Stimulated activated CD8-positive, alpha-beta memory T cell treated with anti-CD3 and anti-CD28 coated beads, Interleukin-15, amount 100 ng/mL, for 1 hour (primary cell): ENCODE data around the gene HNRNPUL1.
"Not testable (repeated sequence)": the region's sequence is repeated elsewhere in the genome, so short reads cannot be mapped to it uniquely, and the experiment has no call there.

Experiments used
- DNase-seq: peaks from one replicate; pipeline ENCODE4 v3.0.0-alpha.2; 2020; ENCODE audit warnings: low read depth

The HNRNPUL1 gene

DNA sequence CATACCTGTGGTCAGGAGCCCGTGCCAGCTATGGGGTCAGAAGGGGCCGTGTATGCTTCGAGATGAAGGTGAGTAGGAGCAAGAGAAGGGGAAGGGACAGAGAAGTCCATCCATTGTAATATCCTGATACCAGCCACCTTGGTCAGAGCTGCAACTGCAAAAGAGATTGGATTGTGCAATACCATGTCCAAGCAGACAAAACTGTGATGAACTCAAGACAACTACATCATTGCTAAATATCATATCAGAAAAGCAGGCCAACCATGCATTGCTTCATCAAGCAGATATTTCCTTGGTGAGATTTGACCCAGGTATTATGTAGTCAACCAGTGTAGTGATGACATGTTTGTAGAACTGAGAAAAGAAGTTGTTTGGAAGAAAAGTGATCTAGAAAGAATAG lies 12.1 kb downstream of the HNRNPUL1 start:
- no peak for DNase-seq

DNA sequence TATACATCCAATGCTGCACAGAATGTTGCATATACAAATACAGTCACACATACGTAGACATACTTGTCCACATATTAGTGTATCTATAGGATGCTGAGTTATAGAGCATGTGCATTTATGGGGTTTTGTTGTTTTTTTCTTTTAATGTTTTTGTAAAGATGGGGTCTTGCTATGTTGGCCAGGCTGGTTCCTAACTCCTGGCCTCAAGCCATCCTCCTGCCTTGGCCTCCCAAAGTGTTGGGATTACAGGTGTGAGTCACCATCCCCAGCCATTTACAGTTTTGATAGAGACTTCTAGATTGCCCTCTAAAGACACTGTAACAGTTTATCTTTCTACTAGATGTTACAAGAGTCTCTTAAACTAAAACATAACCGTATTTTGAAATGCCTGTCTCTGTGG lies 14.3 kb downstream of the HNRNPUL1 start:
- no peak for DNase-seq

DNA sequence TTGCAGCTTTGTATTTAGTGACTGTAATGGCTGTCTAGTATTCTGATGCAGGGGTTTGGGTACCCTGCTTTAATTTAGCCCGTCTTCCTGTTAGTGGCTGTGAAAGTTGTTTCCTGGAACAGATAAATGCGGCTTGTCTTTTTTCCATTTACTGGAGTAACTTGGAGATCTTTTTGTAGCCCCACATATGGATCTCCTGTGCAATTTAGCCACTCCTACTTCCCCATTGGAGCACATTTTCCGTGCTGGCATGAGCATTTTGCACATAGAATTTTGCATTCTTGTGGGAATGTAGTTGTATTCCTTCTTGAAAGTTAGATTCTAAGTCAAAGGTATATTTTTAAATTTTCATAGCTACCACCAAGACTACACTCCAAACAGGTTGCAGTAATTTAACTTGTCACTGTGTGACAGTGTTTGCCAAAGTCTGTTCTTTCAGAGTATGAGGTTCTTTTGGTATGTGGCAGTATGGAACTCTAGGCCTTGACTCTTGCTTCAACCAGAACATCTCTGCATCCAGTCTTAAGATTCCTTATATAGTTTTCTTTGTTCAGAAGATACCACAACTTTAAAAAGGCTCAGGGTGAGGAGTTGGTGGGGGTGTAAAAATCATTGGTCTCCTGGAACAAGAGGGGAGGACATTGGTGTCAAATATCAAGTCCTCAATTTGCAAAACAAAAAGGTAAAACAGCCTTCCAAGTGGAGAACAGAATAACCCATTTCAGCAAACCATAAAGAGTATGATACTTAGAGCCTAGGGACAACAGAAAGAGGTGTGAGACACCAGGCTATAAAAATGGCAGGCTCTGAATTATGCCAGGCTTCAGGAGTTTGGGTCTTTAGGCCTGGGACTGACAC lies 24.7 kb downstream of the HNRNPUL1 start:
- no peak for DNase-seq

DNA sequence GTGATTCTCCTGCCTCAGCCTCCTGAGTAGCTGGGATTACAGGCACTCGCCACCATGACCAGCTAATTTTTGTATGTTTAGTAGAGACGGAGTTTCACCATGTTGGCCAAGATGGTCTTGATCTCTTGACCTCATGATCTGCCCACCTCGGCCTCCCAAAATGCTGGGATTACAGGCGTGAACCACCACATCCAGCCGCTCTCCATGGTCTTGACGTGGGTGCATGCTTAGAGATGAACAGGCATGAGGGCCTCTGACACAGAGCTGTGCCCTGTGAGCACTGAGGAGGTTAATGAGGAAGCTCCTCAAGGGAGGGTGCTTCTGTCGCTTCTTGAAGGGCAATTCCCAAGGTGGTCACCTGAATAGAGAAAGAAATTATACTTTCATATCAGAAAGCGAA lies 25.6 kb downstream of the HNRNPUL1 start:
- DNase-seq, result not testable (repeated sequence)

DNA sequence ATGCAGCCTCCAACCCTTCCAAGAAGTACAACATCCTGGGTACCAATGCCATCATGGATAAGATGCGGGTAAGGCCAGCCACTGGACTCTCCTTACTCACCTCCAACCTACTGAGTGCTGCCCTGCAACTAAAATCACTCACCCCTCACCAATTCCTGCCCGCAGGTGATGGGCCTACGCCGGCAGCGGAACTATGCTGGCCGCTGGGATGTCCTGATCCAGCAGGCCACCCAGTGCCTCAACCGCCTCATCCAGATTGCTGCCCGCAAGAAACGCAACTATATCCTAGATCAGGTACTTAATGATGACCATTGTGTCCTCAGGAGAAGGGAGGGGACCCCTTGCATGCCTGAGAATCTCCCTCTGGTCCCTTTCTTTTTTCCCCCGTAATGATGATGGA lies 30.2 kb downstream of the HNRNPUL1 start:
- DNase-seq, result no peak

DNA sequence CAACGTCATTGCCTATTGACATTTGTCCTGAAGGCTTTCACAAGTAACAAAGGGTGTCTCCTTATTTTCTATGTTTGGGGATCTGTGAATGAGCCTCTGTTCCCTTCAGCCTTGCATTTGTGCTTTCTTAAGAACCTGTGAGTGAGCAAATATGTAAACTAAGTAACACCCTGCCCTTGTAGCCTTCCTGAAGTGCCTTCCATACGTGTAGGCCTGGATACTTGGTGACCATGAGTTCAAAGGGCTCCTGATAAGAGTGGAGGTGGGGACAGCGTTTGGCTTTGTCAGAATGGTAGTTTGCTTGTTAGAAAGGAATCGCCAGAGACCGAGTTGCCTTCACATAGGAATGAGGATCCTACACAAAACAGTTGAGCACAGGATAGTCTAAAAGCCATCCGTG lies 31.3 kb downstream of the HNRNPUL1 start:
- DNase-seq, result no peak

DNA sequence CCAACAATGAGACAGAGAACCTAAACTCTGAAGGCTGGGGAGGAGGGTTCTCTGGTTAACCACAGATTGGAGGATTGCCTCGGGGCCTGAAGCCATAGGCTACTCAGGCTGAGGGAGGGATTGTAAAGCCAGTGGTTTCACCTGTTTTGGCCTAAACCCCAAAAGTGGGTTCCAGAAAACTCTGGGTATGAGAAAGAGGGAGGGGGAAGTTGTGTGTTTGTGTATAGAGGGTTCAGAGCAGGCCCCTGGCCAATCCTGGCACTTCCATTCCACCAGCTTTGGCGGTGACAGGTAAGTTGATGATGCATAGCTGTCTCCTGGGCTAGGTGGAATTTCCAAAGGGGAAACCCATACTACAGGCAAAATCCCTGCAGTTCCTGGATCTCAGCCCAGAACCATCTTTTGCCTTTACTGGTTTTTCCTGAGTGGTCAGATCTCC lies 32.3 kb downstream of the HNRNPUL1 start:
- no peak for DNase-seq

DNA sequence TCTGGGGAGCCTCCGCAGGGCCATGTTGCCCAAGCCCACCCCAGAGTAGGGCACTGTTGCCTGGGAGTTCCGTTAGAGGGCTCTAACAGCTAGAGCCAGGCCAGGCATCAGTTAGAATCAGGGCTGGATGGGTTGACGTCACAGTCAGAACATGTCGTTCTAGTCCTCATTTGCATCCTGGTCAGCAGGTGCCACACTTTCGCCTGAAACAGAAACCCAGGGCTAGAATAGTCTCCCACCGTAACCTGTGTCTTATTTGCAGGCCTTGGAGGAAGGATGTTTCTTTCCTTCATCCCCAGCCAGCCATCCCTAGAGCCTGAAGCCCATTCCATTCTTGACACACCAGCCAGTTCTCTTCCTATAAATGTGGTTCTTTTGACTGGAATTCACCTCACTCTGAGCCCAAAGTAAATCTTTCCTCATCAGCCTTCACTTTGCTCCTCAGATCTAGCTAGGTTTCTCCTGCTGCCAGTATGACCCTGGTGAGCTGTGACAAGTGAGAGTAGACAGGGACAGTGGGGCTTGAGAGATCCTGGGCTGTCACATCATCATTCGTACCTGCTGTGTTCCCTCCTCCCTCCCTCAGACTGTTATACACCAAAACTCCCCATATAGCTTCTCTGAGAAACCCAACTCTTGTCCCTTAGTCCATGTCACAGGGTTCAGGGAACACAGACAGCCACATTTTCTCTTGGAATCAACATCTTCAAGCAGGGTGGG lies 33.6 kb downstream of the HNRNPUL1 start:
- DNase-seq, result no peak

DNA sequence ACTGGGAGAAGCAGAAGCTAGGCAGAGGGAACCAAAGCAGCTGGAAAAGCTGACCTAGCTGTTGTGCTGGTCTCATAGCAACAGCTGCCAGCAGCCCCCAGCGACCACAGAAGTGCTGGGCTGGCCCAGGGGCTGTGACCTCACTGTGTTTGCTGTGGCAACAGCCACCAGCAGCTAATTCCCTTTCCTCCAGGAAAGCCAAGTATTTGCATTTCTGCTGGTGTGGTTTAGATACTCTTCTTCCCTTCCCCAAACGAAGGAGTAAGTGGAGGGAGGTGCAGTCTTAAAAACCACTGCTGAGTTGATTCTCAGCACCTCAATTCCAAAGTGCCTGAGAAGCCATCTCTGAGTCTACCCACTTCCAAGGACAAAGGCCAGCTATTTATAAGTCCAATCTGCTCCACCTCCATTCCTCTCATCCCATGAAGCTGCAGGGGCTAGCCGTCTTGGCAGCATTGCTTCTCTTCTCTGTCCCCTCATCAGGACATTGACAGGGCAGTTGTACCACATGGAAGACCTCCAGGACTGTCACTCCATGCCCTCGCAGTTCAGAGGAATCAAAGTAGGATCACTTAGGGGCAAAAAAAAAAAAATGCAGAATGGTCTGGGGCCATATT lies 34.3 kb downstream of the HNRNPUL1 start:
- no peak for DNase-seq

DNA sequence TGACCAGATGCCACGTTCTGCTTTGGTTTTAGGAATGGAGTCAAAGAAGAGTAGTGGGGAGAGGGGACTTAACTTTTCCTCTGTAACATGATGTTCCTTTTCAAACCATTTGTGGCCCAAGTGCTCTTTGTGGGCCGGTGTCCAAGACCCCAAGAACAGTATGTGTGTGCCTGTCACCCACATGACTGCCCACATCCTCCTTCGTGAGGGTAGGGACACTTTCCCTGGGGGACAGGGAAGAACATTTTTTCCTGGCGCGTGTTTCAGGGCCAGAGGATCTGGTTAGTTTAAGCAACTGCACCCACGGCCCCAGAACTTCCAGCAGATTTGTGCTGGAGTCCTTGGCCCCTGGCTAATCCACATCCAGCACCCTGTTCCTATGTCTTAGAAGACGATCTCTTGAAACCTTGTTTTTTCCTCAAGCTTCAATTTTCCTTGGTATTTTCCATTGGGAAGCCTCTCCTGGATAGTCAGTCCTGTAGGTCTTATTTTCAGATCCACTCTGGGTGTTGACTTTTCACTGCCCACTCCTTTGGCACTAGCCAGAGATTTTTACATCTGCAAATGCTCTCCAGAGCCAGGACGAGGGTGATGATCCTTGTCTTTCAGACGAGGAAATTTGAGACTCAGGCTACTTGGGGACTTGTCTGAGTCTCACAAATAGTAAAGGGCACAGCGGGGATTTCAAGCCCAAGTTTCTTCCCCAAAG lies 35.0 kb downstream of the HNRNPUL1 start:
- no peak for DNase-seq

DNA sequence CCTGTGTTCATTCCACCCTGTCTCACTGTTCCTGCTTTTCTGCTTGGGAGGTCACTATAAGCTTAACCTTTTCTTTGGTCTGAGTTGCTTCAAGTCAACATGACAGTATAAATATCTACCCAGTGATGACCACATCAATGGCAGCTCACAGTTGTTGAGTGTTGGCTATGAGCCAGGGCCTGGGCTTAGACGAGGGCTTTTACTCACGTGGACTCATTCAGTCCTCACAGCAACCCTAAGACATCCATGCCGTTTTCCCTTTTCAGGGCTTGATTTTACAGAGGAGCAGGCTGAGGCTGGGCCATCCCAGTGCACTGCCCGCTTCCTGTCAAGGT lies 35.5 kb downstream of the HNRNPUL1 start:
- DNase-seq, result no peak

DNA sequence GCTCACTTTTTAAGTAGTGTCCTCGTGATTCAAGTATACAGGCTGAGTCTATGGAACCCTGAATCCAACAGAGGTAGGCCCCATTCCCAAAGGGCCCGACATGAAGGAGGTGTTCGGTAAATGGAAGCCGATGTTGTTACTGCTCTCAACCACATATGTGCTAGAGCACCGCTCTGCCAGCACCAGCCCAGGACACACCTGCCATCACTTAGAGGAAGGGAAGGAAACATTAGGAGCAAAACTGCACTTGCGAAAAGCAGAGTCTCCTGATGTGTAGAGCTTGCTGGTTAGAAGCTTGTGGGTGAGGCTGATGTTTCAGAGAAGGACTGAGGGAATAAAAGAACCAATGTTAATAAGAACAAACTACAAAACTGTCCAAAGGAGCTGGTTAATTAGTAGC lies 36.4 kb downstream of the HNRNPUL1 start:
- no peak for DNase-seq

DNA sequence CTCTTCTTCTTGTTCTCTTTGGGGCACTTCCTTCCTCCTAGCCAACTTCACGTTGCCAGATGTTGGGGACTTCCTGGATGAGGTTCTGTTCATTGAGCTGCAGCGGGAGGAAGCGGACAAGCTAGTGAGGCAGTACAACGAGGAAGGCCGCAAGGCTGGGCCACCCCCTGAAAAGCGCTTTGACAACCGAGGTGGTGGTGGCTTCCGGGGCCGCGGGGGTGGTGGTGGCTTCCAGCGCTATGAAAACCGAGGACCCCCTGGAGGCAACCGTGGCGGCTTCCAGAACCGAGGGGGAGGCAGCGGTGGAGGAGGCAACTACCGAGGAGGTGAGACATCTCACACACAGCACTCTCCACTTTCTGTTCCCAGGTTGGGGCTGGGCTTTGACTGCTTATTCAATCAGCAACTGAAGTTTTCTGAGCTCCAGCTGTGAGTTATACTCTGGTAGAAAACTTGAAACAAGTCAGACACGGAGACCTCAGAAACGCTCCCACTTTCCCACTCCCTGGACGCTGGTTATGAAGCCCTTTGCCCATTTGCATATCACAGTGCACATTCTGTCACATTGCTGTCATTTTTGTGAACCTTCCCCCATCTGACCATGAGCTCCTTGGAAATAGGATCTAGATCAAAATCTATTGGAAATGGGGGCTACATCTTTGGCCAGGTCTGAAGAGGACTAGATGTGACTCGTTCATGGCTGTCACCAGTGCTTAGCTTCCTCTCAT lies 38.6 kb downstream of the HNRNPUL1 start:
- DNase-seq, result no peak

DNA sequence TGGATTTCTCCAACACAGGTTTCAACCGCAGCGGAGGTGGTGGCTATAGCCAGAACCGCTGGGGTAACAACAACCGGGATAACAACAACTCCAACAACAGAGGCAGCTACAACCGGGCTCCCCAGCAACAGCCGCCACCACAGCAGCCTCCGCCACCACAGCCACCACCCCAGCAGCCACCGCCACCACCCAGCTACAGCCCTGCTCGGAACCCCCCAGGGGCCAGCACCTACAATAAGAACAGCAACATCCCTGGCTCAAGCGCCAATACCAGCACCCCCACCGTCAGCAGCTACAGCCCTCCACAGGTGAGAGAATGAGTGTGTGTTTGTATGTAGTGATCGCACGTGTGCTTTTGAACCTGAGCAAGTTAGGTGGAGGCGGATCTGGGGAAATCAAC lies 39.8 kb downstream of the HNRNPUL1 start:
- DNase-seq, result no peak

DNA sequence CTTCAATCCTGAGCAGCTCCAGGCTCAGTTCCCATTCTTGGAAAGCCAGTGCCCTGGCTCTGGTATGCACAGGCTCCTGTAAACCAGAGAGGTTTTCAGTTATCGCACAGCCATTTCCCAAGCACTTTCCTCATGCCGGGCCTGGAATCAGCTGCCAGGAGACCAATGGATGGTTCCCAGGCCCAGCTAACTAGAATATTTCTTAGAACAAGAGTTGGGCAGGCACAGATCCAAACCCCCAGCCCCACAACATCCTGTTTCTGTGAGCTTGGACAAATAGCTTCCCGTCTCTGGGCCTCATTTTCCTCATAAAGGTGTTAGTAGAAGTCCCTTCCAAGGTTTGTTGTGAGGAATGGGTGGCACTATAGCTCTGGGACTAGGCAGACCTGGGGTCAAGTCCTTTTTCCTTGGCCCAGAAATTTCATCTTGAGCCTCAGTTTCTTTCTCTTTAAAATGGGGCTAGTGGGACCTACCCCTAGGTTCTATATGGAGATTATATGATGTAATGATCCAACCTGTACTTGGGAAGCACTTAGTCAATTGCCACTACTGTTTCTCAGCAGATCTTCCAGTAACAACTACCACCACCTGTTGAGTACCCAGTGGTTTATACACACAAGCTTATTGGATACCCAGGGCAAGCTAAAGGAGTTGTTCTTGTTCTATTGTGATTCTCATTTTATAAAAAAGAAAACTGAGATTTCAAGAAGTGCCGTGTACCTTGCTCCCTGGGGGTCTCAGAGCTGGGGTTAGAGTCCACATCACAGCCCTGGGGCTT lies 40.7 kb downstream of the HNRNPUL1 start:
- DNase-seq, result no peak

DNA sequence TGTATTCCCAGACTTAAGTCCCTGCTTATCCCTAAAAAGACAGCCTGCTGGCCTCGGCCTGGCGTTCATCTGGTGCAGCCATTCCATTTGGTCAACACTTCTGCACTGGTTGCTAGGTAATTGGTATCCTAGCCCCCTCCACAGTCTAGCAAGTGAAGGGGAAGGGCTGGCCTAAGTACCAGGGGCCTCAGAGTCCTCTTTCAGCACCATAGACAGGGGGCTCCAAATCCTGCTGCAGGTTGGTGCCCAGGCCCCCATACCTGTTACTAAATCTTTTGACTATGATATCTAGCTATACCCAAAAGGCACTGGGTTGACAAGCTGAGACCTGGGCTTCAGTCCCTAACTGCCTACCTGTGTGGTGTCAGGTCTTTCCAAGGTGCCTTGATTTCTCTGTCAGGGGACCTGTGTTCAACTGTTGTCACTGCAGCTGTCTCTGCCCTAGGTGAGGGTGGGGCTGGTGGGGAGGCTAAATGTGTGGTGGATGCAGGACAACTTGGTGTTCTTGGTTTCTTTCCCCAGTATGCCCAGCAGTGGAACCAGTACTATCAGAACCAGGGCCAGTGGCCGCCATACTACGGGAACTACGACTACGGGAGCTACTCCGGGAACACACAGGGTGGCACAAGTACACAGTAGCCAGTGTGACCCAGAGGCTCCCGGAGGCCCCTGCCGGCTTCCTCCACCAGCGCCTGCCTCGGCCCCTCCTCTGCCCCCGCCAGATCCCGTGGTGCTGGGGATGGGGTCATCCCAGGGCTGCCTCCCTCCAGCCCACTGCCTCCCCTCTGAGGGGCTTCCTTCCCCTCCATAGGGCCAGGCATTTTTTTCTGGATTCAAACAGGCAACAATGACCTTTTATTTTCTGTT lies 42.0 kb downstream of the HNRNPUL1 start:
- DNase-seq, result no peak

DNA sequence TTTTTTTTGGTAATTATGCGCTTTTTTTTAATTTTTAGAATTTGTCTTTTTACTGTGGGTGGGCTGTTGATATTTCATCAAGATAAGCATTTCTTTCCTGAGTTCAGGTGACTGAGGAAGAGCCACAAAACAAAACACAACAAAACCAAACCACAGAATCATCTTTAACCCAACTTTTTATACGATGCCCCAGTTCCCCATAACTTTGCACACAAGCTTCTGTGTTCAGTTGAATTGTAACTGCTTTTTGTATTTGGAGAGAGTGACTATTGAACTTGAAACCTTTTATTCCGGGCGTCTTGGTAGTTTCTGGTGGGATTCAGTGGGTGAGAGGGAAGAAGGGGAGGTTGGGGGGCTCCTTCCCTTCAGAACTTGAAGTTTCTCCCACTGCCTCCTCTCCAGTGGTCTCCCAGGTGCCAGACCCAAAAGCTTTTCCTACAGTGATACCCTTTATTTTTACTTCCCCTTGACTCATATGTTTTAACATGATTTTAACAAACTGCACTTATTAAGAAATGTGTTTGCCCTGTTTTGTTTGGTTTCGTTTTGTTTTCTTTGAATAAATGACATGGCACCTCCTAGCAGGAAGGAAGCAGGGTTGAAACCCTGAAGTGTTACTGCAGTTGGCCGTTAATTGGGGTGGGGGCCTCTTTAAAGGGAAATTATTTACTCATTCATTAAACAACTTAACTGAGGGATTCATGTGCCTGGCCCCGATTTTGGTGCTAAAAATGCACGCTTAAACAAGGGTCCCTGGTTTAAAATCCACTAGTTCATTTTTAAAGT lies 43.1 kb downstream of the HNRNPUL1 start:
- DNase-seq, result no peak

DNA sequence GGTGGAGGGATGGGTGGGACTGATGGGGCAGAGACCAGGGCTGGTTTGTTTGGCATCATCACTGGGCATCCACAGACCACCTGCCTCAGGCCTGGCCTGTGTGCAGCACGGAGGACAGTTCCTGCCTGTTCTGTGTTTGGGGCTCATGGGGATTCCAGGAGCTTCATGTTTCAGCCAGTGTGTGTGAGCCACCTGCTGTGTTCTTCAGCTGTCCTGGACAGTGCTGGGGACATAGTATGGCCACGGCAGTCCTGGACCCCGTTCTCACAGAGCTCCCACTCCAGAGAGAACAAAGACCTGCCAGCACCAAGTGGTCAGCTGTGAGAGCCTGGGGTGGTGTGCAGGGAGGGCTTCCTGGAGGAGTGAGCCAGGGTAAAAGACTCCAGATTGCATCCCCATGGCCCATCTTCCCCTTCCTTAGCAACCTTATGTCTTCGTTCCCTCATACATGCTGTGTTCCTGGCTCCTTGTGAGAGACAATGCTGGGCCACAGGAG lies 43.8 kb downstream of the HNRNPUL1 start:
- no peak for DNase-seq
